Panc1 (cell line): Measurements from ENCODE around the gene INTS11. TPM values are rescaled to one million over a fixed set of nuclear protein-coding genes. Genes with fewer than 3 reads are reported as not detected.

Experiments used
- ATAC-seq: fragments of 200-7000 bp; cut with Tn5 transposase; 2 replicates; pipeline ENCODE4 v1.9.1; 2020; ENCODE audit warnings: mild to moderate bottlenecking, moderate library complexity
- BruUV-seq: library from RNA; stranded (reverse); fragments of 400-500 nt; replicated peaks from 2 replicates; lab custom pipeline; 2021; lab: Mats Ljungman, UMichigan
- CTCF ChIA-PET: fragments of 300-600 bp; sonication (Branson Sonifier 250); formaldehyde crosslinking; loops from one replicate; lab custom pipeline; 2022; ENCODE audit warnings: antibody characterized with exemption; lab: Charles Lee
- POLR2A ChIA-PET: fragments of 300-600 bp; sonication (Branson Sonifier 250); formaldehyde crosslinking; loops from one replicate; lab custom pipeline; 2022; ENCODE audit warnings: antibody characterized with exemption; lab: Charles Lee
- DNase-seq: peaks from one replicate; pipeline ENCODE4 v3.0.0-alpha.2; 2010; ENCODE audit warnings: low read depth, low spot score
- H3K27ac ChIP-seq: 2 replicates; pipeline ENCODE4 v1.5.1; 2011; ENCODE audit warnings: mild to moderate bottlenecking, low read length, inconsistent platforms
- H3K27me3 ChIP-seq: fragments of 200-500 bp; sonication (Bioruptor generic); 2 replicates; pipeline ENCODE4 v1.6.0; 2014; ENCODE audit warnings: low read length, inconsistent platforms; ENCODE audit not compliant: control insufficient read depth, insufficient read depth
- H3K36me3 ChIP-seq: fragments of 200-500 bp; sonication (Bioruptor generic); 2 replicates; pipeline ENCODE4 v1.5.1; 2014; ENCODE audit warnings: inconsistent platforms, mild to moderate bottlenecking, low read length, moderate library complexity; ENCODE audit not compliant: control insufficient read depth, insufficient read depth
- H3K4me1 ChIP-seq: 2 replicates; pipeline ENCODE4 v1.5.1; 2011; ENCODE audit warnings: inconsistent platforms, mild to moderate bottlenecking, low read length, moderate library complexity; ENCODE audit not compliant: control insufficient read depth, insufficient read depth
- H3K4me3 ChIP-seq, 2 experiments: 2 replicates each; pipeline ENCODE4 v1.5.1; 2011 to 2012; ENCODE audit warnings: low read depth in 2 of 2, low read length in 2 of 2, mild to moderate bottlenecking in 2 of 2, inconsistent platforms in 1 of 2, moderate library complexity in 1 of 2
- H3K9me3 ChIP-seq: fragments of 200-500 bp; sonication (Bioruptor generic); 2 replicates; pipeline ENCODE4 v1.5.1; 2014; ENCODE audit warnings: low read depth, mild to moderate bottlenecking, inconsistent platforms, low read length, moderate library complexity; ENCODE audit not compliant: control insufficient read depth, insufficient read depth
- POLR2AphosphoS5 ChIP-seq: IDR thresholded peaks from 2 replicates; pipeline ENCODE4 v1.6.1; 2012; ENCODE audit warnings: mild to moderate bottlenecking, low read depth, low read length, moderate library complexity
- REST ChIP-seq, 2 experiments: IDR thresholded peaks; 2 replicates each; pipeline ENCODE4 v1.6.1; 2011 to 2012; ENCODE audit warnings: low read depth in 2 of 2, control low read depth in 1 of 2, low read length in 1 of 2, mild to moderate bottlenecking in 1 of 2, moderate library complexity in 1 of 2; ENCODE audit not compliant: insufficient read depth in 1 of 2
- SIN3A ChIP-seq: IDR thresholded peaks from 2 replicates; pipeline ENCODE4 v1.6.1; 2012; ENCODE audit warnings: low read depth, mild to moderate bottlenecking, low read length, moderate library complexity, borderline replicate concordance; ENCODE audit not compliant: insufficient read depth
- TCF7L2 ChIP-seq: IDR thresholded peaks from 2 replicates; pipeline ENCODE4 v1.6.1; 2011; ENCODE audit warnings: mild to moderate bottlenecking, low read depth, low read length, inconsistent platforms
- in situ Hi-C: cut with HindIII; loops from 2 replicates; pipeline ENCODE4 v1.10.0; 2016; ENCODE audit warnings: low sequenced_read_pairs, low pct_unique_long_range_greater_than_20kb
- intact Hi-C: fragments of 100-400 bp; cut with micrococcal nuclease; formaldehyde crosslinking; loops from one replicate; pipeline ENCODE4 v1.10.0; 2022; ENCODE audit not compliant: unreplicated experiment
- total RNA-seq: library from RNA; stranded (reverse); gene quantifications from one replicate; pipeline ENCODE4 v1.2.1, GENCODE V29; 2021; ENCODE audit not compliant: unreplicated experiment
- TF ChIP-seq, protein P1 (sequence below): fragments of 450-650 bp; IDR thresholded peaks from 2 replicates; pipeline ENCODE4 v1.5.1; 2017; ENCODE audit warnings: mild to moderate bottlenecking

INTS11 gene
- total RNA-seq, 1 experiment from 2014 or later: 114 TPM

- in situ Hi-C loops: no loop called here
These were observed 33.5 kb upstream of the INTS11 start for GRCh38 chr1:1357871-1358432.

DNA sequence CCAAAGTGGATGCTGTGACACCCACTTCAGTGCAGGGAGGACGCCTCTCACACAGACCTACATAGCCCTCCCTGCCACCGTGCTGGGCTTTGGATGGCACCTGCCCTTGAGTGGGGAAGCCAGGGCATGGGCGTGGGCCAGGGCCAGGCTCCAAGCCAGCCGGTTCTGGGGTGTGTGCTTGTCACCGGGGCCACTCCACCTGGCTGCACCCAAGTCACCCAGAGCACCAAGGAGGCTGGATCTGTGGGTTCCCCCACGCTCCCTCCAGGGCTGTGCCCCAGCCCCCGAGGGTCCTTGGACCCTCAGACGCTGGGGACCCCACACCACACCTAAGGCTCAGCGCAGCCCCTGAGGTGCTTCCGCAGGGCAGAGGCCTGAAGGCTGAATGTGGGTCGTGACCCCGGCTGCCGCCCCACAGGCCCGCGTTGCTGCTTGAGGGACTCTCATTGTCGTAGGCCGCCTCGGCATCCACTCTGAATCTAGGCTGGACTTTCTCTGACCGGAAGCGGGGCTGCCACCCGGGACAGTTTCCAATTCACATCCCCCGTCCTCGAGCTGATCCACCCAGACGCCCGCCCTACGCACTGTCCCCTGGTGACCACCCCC lies 32.4 kb upstream of the INTS11 start:
- Histone ChIP-seq H3K4me3 (peak overlapping the region; percentile 44 to 49), H3K27ac (peak overlapping the region; percentile 93), H3K27me3 (no peaks in the 10 kb centered on the region), H3K36me3 (no peaks in the 10 kb centered on the region), H3K9me3 (no peaks in the 10 kb centered on the region), H3K4me1 (peaks cover 76% of the 10 kb centered on the region)
- POLR2A ChIA-PET: no interaction called here
- no peak for TF ChIP-seq REST (IDR thresholded peaks at IDR 0.05; ENCODE audit: insufficient read depth in 1 of 2, low read depth in 2 of 2, low read length in 1 of 2)
- TF ChIP-seq, protein P1, sequence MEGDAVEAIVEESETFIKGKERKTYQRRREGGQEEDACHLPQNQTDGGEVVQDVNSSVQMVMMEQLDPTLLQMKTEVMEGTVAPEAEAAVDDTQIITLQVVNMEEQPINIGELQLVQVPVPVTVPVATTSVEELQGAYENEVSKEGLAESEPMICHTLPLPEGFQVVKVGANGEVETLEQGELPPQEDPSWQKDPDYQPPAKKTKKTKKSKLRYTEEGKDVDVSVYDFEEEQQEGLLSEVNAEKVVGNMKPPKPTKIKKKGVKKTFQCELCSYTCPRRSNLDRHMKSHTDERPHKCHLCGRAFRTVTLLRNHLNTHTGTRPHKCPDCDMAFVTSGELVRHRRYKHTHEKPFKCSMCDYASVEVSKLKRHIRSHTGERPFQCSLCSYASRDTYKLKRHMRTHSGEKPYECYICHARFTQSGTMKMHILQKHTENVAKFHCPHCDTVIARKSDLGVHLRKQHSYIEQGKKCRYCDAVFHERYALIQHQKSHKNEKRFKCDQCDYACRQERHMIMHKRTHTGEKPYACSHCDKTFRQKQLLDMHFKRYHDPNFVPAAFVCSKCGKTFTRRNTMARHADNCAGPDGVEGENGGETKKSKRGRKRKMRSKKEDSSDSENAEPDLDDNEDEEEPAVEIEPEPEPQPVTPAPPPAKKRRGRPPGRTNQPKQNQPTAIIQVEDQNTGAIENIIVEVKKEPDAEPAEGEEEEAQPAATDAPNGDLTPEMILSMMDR: no peak
- TF ChIP-seq TCF7L2: no peak
- TF ChIP-seq SIN3A: no peak
- TF ChIP-seq POLR2AphosphoS5: no peak
- CTCF ChIA-PET: no interaction called here
- BruUV-seq: no TSS peak
- ATAC-seq (peak; percentile 11), DNase-seq (no peak)
- intact Hi-C loops (no loop called here), in situ Hi-C loops (no loop called here)

More at GRCh38 chr1:1357871-1358432, 33.5 kb upstream of the INTS11 start:
- DNase-seq (no peak), ATAC-seq (peak; percentile 10; the same call in 1 of the 2 replicates)
- ChIA-PET CTCF (no interaction called here), POLR2A (interaction anchor here (0.6 kb wide), 1 partner anchor 954 kb away, joined by 13 read pairs; no protein-coding TSS in a partner anchor)
- Histone ChIP-seq H3K9me3 (no peaks in the 10 kb centered on the region), H3K4me1 (peaks cover 69% of the 10 kb centered on the region), H3K4me3 (peak overlapping the region; percentile 44 to 49), H3K36me3 (no peaks in the 10 kb centered on the region), H3K27me3 (no peaks in the 10 kb centered on the region), H3K27ac (peak overlapping the region; percentile 93)
- TSS peak; percentile 90 for BruUV-seq
- intact Hi-C loops: no loop called here
- TF ChIP-seq REST (IDR thresholded peaks at IDR 0.05; ENCODE audit: insufficient read depth in 1 of 2, low read depth in 2 of 2, low read length in 1 of 2) (no peak), POLR2AphosphoS5 (no peak; the same call in 1 of the 2 replicates), TCF7L2 (no peak)
- TF ChIP-seq, protein P1: no peak
